NCI-H510A (cell line): ENCODE results near the gene DNAH9.

ENCODE experiments used
- DNase-seq: peaks from one replicate; lab custom pipeline; 2025; lab: John Stamatoyannopoulos, UW

DNAH9 gene

GRCh38 chr17:11840052-11840451 lies 241.8 kb downstream of the DNAH9 start:
- DNase-seq = no peak

- no peak for DNase-seq
Measured at GRCh38 chr17:11840831-11841230, 242.6 kb downstream of the DNAH9 start.

GRCh38 chr17:11848330-11848729 lies 250.1 kb downstream of the DNAH9 start:
- no peak for DNase-seq

GRCh38 chr17:11852231-11852630 lies 254.0 kb downstream of the DNAH9 start:
- no peak for DNase-seq

GRCh38 chr17:11852912-11853311 lies 254.6 kb downstream of the DNAH9 start:
- no peak for DNase-seq

- DNase-seq = no peak
Measured at GRCh38 chr17:11853321-11854151, 255.3 kb downstream of the DNAH9 start.

- DNase-seq = no peak
Measured at GRCh38 chr17:11855306-11855705, 257.0 kb downstream of the DNAH9 start.

GRCh38 chr17:11857006-11857405 lies 258.7 kb downstream of the DNAH9 start:
- no peak for DNase-seq

- no peak for DNase-seq
Measured at GRCh38 chr17:11869680-11870394, 271.6 kb downstream of the DNAH9 start.

GRCh38 chr17:11871773-11872172 lies 273.5 kb downstream of the DNAH9 start:
- no peak for DNase-seq

GRCh38 chr17:11874756-11875155 lies 276.5 kb downstream of the DNAH9 start:
- DNase-seq = no peak

GRCh38 chr17:11880714-11881113 lies 282.4 kb downstream of the DNAH9 start:
- no peak for DNase-seq

- DNase-seq = no peak
Measured at GRCh38 chr17:11882716-11883115, 284.4 kb downstream of the DNAH9 start.

- DNase-seq = no peak
Measured at GRCh38 chr17:11885051-11885450, 286.8 kb downstream of the DNAH9 start.

- DNase-seq = no peak
Measured at GRCh38 chr17:11889266-11889665, 291.0 kb downstream of the DNAH9 start.

- no peak for DNase-seq
Measured at GRCh38 chr17:11893862-11894261, 295.6 kb downstream of the DNAH9 start.

- DNase-seq = no peak
Measured at GRCh38 chr17:11896199-11896598, 297.9 kb downstream of the DNAH9 start.

- DNase-seq = no peak
Measured at GRCh38 chr17:11898526-11899235, 300.4 kb downstream of the DNAH9 start.

- DNase-seq = no peak
Measured at GRCh38 chr17:11899537-11899942, 301.3 kb downstream of the DNAH9 start.

GRCh38 chr17:11900041-11900476 lies 301.8 kb downstream of the DNAH9 start:
- DNase-seq = no peak

- no peak for DNase-seq
Measured at GRCh38 chr17:11900655-11901054, 302.4 kb downstream of the DNAH9 start.

GRCh38 chr17:11901931-11902330 lies 303.7 kb downstream of the DNAH9 start:
- no peak for DNase-seq

- no peak for DNase-seq
Measured at GRCh38 chr17:11908711-11909146, 310.5 kb downstream of the DNAH9 start.
